Ectodermal cell (in vitro differentiated cells): ENCODE data around the gene BCL2A1.
"Not testable (repeated sequence)": the region's sequence is repeated elsewhere in the genome, so short reads cannot be mapped to it uniquely, and the experiment has no call there.

Source experiments
- H3K27ac ChIP-seq: 2 replicates; pipeline ENCODE4 v1.7.0; 2013; ENCODE audit warnings: mild to moderate bottlenecking, low read depth, low read length; ENCODE audit not compliant: insufficient read depth, poor library complexity, severe bottlenecking
- H3K27me3 ChIP-seq: 2 replicates; pipeline ENCODE4 v1.7.0; 2013; ENCODE audit warnings: mild to moderate bottlenecking, low read length; ENCODE audit not compliant: insufficient read depth, control insufficient read depth, poor library complexity, severe bottlenecking
- H3K36me3 ChIP-seq: one replicate; pipeline ENCODE4 v1.7.0; 2013; ENCODE audit warnings: low read length; ENCODE audit not compliant: control insufficient read depth, insufficient read depth
- H3K4me1 ChIP-seq: one replicate; pipeline ENCODE4 v1.7.0; 2013; ENCODE audit warnings: low read length; ENCODE audit not compliant: control insufficient read depth, insufficient read depth
- H3K4me3 ChIP-seq: 2 replicates; pipeline ENCODE4 v1.7.0; 2013; ENCODE audit warnings: low read depth, low read length, control low read depth; ENCODE audit not compliant: insufficient read depth
- H3K9me3 ChIP-seq: 2 replicates; pipeline ENCODE4 v1.7.0; 2013; ENCODE audit warnings: mild to moderate bottlenecking, low read length, moderate library complexity; ENCODE audit not compliant: control insufficient read depth
- WGBS, 2 experiments: methylation state at CpG; one replicate each; pipeline ENCODE4 v1.1.7; 2013; ENCODE audit warnings: missing lambda C conversion rate in 2 of 2; 5-methylcytosine and 5-hydroxymethylcytosine counted together

The BCL2A1 gene

GRCh38 chr15:79916502-79917132, 54.4 kb downstream of the BCL2A1 start:
- WGBS, 2 experiments, result 97 to 100% methylated on average over 3 of the region's 3 CpGs
- no peak overlapping the region for H3K27ac ChIP-seq
- no peak overlapping the region for H3K4me3 ChIP-seq
- H3K9me3 ChIP-seq, result peaks cover 17% of the 10 kb centered on the region
- H3K27me3 ChIP-seq, result no peaks in the 10 kb centered on the region
- H3K4me1 ChIP-seq, result no peaks in the 10 kb centered on the region
- H3K36me3 ChIP-seq, result peaks cover 51% of the 10 kb centered on the region

- not testable (repeated sequence) for H3K4me1 ChIP-seq, H3K27ac ChIP-seq, H3K4me3 ChIP-seq, H3K27me3 ChIP-seq
- 94 to 100% methylated on average over 1 of the region's 3 CpGs for WGBS, 2 experiments
- H3K36me3 ChIP-seq, result peaks cover 50% of the 10 kb centered on the region
- H3K9me3 ChIP-seq, result peaks cover 17% of the 10 kb centered on the region
Observed at GRCh38 chr15:79915776-79916501, 55.1 kb downstream of the BCL2A1 start.

GRCh38 chr15:79914728-79915127, 56.3 kb downstream of the BCL2A1 start:
- Histone ChIP-seq H3K4me3 (no peak overlapping the region), H3K27ac (no peak overlapping the region), H3K27me3 (no peaks in the 10 kb centered on the region), H3K9me3 (peaks cover 11% of the 10 kb centered on the region), H3K36me3 (peaks cover 45% of the 10 kb centered on the region), H3K4me1 (no peaks in the 10 kb centered on the region)
